SK-N-SH (cell line): Measurements from ENCODE around the gene ROS1.

Source experiments
- CTCF ChIP-seq: fragments of 200-600 bp; sonication (generic); IDR thresholded peaks from 2 replicates; pipeline ENCODE4 v1.6.1; 2017; ENCODE audit warnings: antibody characterized with exemption, mild to moderate bottlenecking, moderate library complexity
- EP300 ChIP-seq, 2 experiments: IDR thresholded peaks; 2 replicates each; pipeline versions ENCODE4 v1.4.0 to v1.6.1; 2012; ENCODE audit warnings: borderline replicate concordance in 1 of 2, low read depth in 1 of 2, low read length in 1 of 2
- EZH2phosphoT487 ChIP-seq: fragments of 200-600 bp; sonication (generic); IDR thresholded peaks from 2 replicates; pipeline ENCODE4 v1.6.1; 2017; ENCODE audit warnings: low read depth, mixed run types, mild to moderate bottlenecking, antibody characterized with exemption, moderate library complexity, borderline replicate concordance
- GATA2 ChIP-seq: sonication (generic); formaldehyde crosslinking; IDR thresholded peaks from 2 replicates; pipeline ENCODE4 v1.5.0; 2020; ENCODE audit warnings: mild to moderate bottlenecking, missing genetic modification reagents
- MEF2A ChIP-seq: IDR thresholded peaks from 2 replicates; pipeline ENCODE4 v1.4.0; 2012; ENCODE audit warnings: low read depth, borderline replicate concordance
- NRF1 ChIP-seq: IDR thresholded peaks from 2 replicates; pipeline ENCODE4 v1.6.1; 2012; ENCODE audit warnings: low read depth, mild to moderate bottlenecking, low read length
- POLR2AphosphoS5 ChIP-seq: IDR thresholded peaks from 2 replicates; pipeline ENCODE4 v1.6.1; 2012; ENCODE audit warnings: low read depth, low read length
- RAD21 ChIP-seq: IDR thresholded peaks from 2 replicates; pipeline ENCODE4 v1.6.1; 2012; ENCODE audit warnings: mild to moderate bottlenecking, low read length
- RFX5 ChIP-seq: IDR thresholded peaks from 2 replicates; pipeline ENCODE4 v1.6.1; 2012; ENCODE audit warnings: mild to moderate bottlenecking, improper control_type of control experiment, low read length
- USF2 ChIP-seq: fragments of 150-350 bp; IDR thresholded peaks from 2 replicates; pipeline ENCODE4 v1.6.1; 2017; ENCODE audit warnings: antibody characterized with exemption, low read length, low read depth, borderline replicate concordance
- YY1 ChIP-seq: IDR thresholded peaks from 2 replicates; pipeline ENCODE4 v1.4.0; 2012; ENCODE audit warnings: low read depth, mild to moderate bottlenecking
- TF ChIP-seq, protein P1 (sequence below): IDR thresholded peaks from 2 replicates; pipeline ENCODE4 v1.4.0; 2012; ENCODE audit warnings: low read depth
- TF ChIP-seq, protein P2 (sequence below): IDR thresholded peaks from 2 replicates; pipeline ENCODE4 v1.4.0; 2012; ENCODE audit warnings: low read depth, borderline replicate concordance

- TF ChIP-seq YY1, result peak; percentile 33; the same call in 1 of the 2 replicates
- TF ChIP-seq POLR2AphosphoS5, result no peak
- peak; percentile 53 for TF ChIP-seq RAD21
- TF ChIP-seq, protein P1, sequence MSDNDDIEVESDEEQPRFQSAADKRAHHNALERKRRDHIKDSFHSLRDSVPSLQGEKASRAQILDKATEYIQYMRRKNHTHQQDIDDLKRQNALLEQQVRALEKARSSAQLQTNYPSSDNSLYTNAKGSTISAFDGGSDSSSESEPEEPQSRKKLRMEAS, result no peak
- no peak for TF ChIP-seq EZH2phosphoT487
- no peak for TF ChIP-seq NRF1
- peak; percentile 72 for TF ChIP-seq CTCF
- no peak for TF ChIP-seq GATA2 (CRISPR knock-in tag)
- no peak for TF ChIP-seq EP300 (IDR thresholded peaks at IDR 0.05; ENCODE audit: borderline replicate concordance in 1 of 2, low read depth in 1 of 2, low read length in 1 of 2)
- TF ChIP-seq, protein P2, sequence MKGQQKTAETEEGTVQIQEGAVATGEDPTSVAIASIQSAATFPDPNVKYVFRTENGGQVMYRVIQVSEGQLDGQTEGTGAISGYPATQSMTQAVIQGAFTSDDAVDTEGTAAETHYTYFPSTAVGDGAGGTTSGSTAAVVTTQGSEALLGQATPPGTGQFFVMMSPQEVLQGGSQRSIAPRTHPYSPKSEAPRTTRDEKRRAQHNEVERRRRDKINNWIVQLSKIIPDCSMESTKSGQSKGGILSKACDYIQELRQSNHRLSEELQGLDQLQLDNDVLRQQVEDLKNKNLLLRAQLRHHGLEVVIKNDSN, result no peak
- no peak for TF ChIP-seq RFX5
- no peak for TF ChIP-seq MEF2A
- no peak for TF ChIP-seq USF2
Observed at GRCh38 chr6:117346142-117346930, 79.4 kb downstream of the ROS1 start.
